SK-N-MC (cell line): ENCODE results near the gene GPC3.

ENCODE experiments used
- EZH2 ChIP-seq: fragments of 200-600 bp; sonication (generic); IDR thresholded peaks from one replicate; pipeline ENCODE4 v1.6.1; 2017; ENCODE audit warnings: antibody characterized with exemption
- FOXP2 ChIP-seq: optimal IDR thresholded peaks from 2 replicates; pipeline ENCODE3; 2011; ENCODE audit warnings: mild to moderate bottlenecking, moderate library complexity; ENCODE audit not compliant: insufficient read depth; ENCODE audit errors: extremely low read length, control extremely low read depth
- POLR2AphosphoS5 ChIP-seq: IDR thresholded peaks from 2 replicates; pipeline ENCODE4 v1.6.1; 2012; ENCODE audit warnings: mild to moderate bottlenecking, low read depth, low read length, borderline replicate concordance

GRCh38 chrX:133947996-133948395 is 37.4 kb downstream of the GPC3 start:
- TF ChIP-seq POLR2AphosphoS5 (no peak), EZH2 (no peak), FOXP2 (no peak)
